Loucy (cell line): Measurements from ENCODE around the gene UCMA.

Experiments used
- H2AFZ ChIP-seq: fragments of 200-600 bp; sonication (generic); 2 replicates; pipeline ENCODE4 v1.6.0; 2016; ENCODE audit warnings: antibody characterized with exemption, mild to moderate bottlenecking, low read length, moderate library complexity
- H3F3A ChIP-seq: fragments of 200-600 bp; 2 replicates; pipeline ENCODE4 v1.6.0; 2016; ENCODE audit warnings: antibody characterized with exemption, low read depth, mild to moderate bottlenecking
- H3K27me3 ChIP-seq: fragments of 200-600 bp; sonication (generic); 2 replicates; pipeline ENCODE4 v1.6.1; 2014; ENCODE audit warnings: low read length, mild to moderate bottlenecking; ENCODE audit not compliant: insufficient read depth, poor library complexity, severe bottlenecking
- H3K36me3 ChIP-seq: fragments of 200-600 bp; sonication (generic); 2 replicates; pipeline ENCODE4 v1.6.1; 2016; ENCODE audit warnings: low read length; ENCODE audit not compliant: insufficient read depth
- H3K4me1 ChIP-seq: fragments of 200-600 bp; sonication (generic); 2 replicates; pipeline ENCODE4 v1.5.1; 2014; ENCODE audit warnings: low read length, mild to moderate bottlenecking; ENCODE audit not compliant: insufficient read depth, poor library complexity, severe bottlenecking
- H3K4me2 ChIP-seq: fragments of 200-600 bp; sonication (generic); 2 replicates; pipeline ENCODE4 v1.6.0; 2014; ENCODE audit warnings: antibody characterized with exemption, low read length, low read depth, mild to moderate bottlenecking; ENCODE audit not compliant: poor library complexity, severe bottlenecking
- H3K4me3 ChIP-seq: fragments of 200-600 bp; sonication (generic); 2 replicates; pipeline ENCODE4 v1.5.1; 2014; ENCODE audit warnings: low read length, mild to moderate bottlenecking, mixed read lengths; ENCODE audit not compliant: poor library complexity, severe bottlenecking
- H3K79me2 ChIP-seq: fragments of 200-600 bp; sonication (generic); 2 replicates; pipeline ENCODE4 v1.6.1; 2014; ENCODE audit warnings: low read length; ENCODE audit not compliant: insufficient read depth
- H3K9ac ChIP-seq: fragments of 200-600 bp; sonication (generic); 2 replicates; pipeline ENCODE4 v1.6.0; 2014; ENCODE audit warnings: mild to moderate bottlenecking, low read depth, low read length, moderate library complexity; ENCODE audit not compliant: poor library complexity, severe bottlenecking
- H3K9me2 ChIP-seq: fragments of 200-600 bp; sonication (generic); replicated peaks from 2 replicates; pipeline ENCODE4 v1.6.1; 2016; ENCODE audit warnings: low read depth, low read length, mixed read lengths
- H3K9me3 ChIP-seq: fragments of 200-600 bp; sonication (generic); 2 replicates; pipeline ENCODE4 v1.6.1; 2014; ENCODE audit warnings: mild to moderate bottlenecking, antibody characterized with exemption, low read length, low read depth; ENCODE audit not compliant: insufficient read depth
- H4K20me1 ChIP-seq: fragments of 200-600 bp; sonication (generic); 2 replicates; pipeline ENCODE4 v1.6.0; 2014; ENCODE audit warnings: antibody characterized with exemption, low read length, mild to moderate bottlenecking; ENCODE audit not compliant: insufficient read depth, poor library complexity, severe bottlenecking
- EZH2phosphoT487 ChIP-seq: fragments of 200-600 bp; IDR thresholded peaks from 2 replicates; pipeline ENCODE4 v1.6.1; 2018; ENCODE audit warnings: antibody characterized with exemption, mild to moderate bottlenecking, moderate library complexity, borderline replicate concordance
- TF ChIP-seq, protein P1 (sequence below): fragments of 200-600 bp; sonication (generic); conservative IDR thresholded peaks from 2 replicates; pipeline ENCODE4 v1.5.1; 2014; ENCODE audit warnings: mild to moderate bottlenecking, antibody characterized with exemption, low read length

Gene UCMA

DNA sequence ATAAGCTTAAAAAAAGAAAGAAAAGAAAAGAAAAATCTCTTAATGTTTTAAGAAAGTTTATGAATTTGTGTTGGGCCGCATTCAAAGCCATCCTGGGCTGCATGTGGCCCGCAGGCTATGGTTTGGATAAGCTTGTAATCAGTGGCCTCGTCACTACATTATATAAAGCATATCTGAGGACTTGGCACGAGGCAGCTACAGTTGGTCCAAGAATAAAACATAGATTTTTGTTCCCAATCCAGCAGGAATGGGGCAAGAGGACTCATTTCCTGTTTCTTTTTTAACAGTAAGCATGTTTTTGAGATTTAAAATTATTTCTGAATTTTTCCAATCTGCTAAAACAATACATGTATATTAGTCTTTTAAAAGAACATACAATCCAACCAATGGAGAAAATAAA lies 44.2 kb downstream of the UCMA start:
- Histone ChIP-seq H2AFZ (no peak overlapping the region), H3K36me3 (peaks cover 95% of the 10 kb centered on the region)

DNA sequence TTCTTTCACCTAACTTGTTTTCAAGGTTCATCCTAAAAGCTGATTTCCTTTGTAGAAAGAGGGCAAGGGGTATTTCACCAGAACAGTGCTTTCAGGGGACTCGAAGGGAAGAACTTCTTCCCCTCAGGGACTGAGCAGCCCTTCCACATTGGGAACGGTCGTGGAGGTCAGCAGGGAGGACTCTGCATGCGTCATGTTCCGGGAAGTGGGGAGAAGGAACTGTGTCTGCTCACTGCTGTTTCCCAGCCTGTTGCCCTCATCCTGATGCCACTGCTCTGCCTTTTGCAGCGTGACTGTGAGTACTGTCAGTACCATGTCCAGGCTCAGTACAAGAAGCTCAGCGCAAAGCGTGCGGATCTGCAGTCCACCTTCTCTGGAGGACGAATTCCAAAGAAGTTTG lies 45.6 kb downstream of the UCMA start:
- H3F3A ChIP-seq: no peaks in the 10 kb centered on the region
- no peak overlapping the region for H3K4me3 ChIP-seq
- no peaks in the 10 kb centered on the region for H3K9me3 ChIP-seq
- no peak overlapping the region for H3K9ac ChIP-seq
- no peak overlapping the region for H3K4me2 ChIP-seq
- H3K79me2 ChIP-seq: no peaks in the 10 kb centered on the region
- no peak for TF ChIP-seq EZH2phosphoT487
- TF ChIP-seq, protein P1, sequence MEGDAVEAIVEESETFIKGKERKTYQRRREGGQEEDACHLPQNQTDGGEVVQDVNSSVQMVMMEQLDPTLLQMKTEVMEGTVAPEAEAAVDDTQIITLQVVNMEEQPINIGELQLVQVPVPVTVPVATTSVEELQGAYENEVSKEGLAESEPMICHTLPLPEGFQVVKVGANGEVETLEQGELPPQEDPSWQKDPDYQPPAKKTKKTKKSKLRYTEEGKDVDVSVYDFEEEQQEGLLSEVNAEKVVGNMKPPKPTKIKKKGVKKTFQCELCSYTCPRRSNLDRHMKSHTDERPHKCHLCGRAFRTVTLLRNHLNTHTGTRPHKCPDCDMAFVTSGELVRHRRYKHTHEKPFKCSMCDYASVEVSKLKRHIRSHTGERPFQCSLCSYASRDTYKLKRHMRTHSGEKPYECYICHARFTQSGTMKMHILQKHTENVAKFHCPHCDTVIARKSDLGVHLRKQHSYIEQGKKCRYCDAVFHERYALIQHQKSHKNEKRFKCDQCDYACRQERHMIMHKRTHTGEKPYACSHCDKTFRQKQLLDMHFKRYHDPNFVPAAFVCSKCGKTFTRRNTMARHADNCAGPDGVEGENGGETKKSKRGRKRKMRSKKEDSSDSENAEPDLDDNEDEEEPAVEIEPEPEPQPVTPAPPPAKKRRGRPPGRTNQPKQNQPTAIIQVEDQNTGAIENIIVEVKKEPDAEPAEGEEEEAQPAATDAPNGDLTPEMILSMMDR: no peak
- no peaks in the 10 kb centered on the region for H3K4me1 ChIP-seq
- H4K20me1 ChIP-seq: no peaks in the 10 kb centered on the region
- H3K36me3 ChIP-seq: peaks cover 94% of the 10 kb centered on the region
- no peak overlapping the region for H2AFZ ChIP-seq
- H3K9me2 ChIP-seq: no peaks in the 10 kb centered on the region
- no peaks in the 10 kb centered on the region for H3K27me3 ChIP-seq

More for the DNA sequence above, 44.2 kb downstream of the UCMA start:
- Histone ChIP-seq H3K9me3 (no peaks in the 10 kb centered on the region), H3K4me1 (no peaks in the 10 kb centered on the region), H3K9me2 (no peaks in the 10 kb centered on the region), H3K79me2 (no peaks in the 10 kb centered on the region), H3F3A (no peaks in the 10 kb centered on the region), H3K4me2 (no peak overlapping the region), H3K9ac (no peak overlapping the region), H3K27me3 (no peaks in the 10 kb centered on the region), H4K20me1 (no peaks in the 10 kb centered on the region), H3K4me3 (no peak overlapping the region)
- no peak for TF ChIP-seq EZH2phosphoT487
- TF ChIP-seq, protein P1: no peak

DNA sequence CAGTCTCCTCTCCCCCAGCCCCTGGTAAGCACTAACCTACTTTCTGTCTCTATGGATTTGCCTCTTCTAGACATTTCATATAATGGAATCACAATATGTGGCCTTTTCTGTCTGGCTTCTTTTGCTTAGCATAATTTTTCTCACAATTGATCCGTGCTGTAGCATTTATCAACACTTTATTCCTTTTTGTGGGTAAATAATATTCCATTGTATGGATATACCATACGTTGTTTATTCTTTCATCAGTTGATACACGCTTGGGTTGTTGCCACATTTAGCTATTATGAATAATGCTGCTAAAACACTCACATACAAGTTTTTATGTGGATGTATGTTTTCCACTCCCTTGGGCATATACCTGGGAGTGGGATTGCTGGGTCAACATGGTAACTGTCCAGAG lies 47.0 kb downstream of the UCMA start:
- Histone ChIP-seq H3K4me2 (no peak overlapping the region), H3K27me3 (no peaks in the 10 kb centered on the region), H3K9ac (no peak overlapping the region), H4K20me1 (no peaks in the 10 kb centered on the region), H2AFZ (no peak overlapping the region), H3K4me3 (no peak overlapping the region), H3K79me2 (no peaks in the 10 kb centered on the region), H3F3A (no peaks in the 10 kb centered on the region), H3K4me1 (no peaks in the 10 kb centered on the region), H3K36me3 (peaks cover 94% of the 10 kb centered on the region), H3K9me3 (no peaks in the 10 kb centered on the region), H3K9me2 (no peaks in the 10 kb centered on the region)
- TF ChIP-seq, protein P1: no peak
- no peak for TF ChIP-seq EZH2phosphoT487
